Endothelial cell of umbilical vein (primary cell): ENCODE measurements around the gene PDK3.

Experiments
- CTCF ChIP-seq, 2 donors: IDR thresholded peaks; 1 replicate in 1 of 2; 2 replicates in 1 of 2; pipeline ENCODE4 v1.5.1; 2011; ENCODE audit warnings: low read length in 2 of 2, mild to moderate bottlenecking in 2 of 2, moderate library complexity in 2 of 2, control low read depth in 1 of 2, inconsistent platforms in 1 of 2, low read depth in 1 of 2; ENCODE audit not compliant: insufficient read depth in 1 of 2; ENCODE audit errors: extremely low read depth in 1 of 2
- POLR2A ChIP-seq: IDR thresholded peaks from 2 replicates; pipeline ENCODE4 v1.6.1; 2012; ENCODE audit warnings: low read depth, mild to moderate bottlenecking, control low read depth, low read length
- TF ChIP-seq, protein P1 (sequence below): IDR thresholded peaks from 2 replicates; pipeline ENCODE4 v1.6.1; 2011; ENCODE audit not compliant: insufficient read depth, insufficient read length

DNA sequence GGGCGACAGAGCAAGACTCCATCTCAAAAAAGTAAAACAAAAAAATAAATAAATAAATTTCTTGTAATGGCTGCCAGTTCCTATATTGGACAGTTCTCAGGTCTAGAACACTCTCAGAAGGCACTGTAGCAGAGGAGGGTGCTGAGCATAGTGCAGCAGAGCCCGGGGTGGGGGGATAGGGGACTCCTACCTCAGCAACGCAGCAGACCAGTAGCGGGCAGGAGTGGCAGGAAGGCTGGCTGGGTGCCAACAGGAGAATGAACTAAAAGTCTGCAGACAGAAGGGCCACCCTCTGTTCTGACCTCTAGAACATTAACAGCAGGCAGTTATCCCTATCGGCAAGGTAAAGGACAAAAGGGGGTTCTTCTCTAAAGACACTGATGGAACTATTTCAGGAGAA, 20.2 kb downstream of the PDK3 start:
- TF ChIP-seq POLR2A (no peak), CTCF (IDR thresholded peaks at IDR 0.05; ENCODE audit: extremely low read depth in 1 of 2, insufficient read depth in 1 of 2, low read depth in 1 of 2, low read length in 2 of 2) (no peak)
- TF ChIP-seq, protein P1, sequence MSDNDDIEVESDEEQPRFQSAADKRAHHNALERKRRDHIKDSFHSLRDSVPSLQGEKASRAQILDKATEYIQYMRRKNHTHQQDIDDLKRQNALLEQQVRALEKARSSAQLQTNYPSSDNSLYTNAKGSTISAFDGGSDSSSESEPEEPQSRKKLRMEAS = no peak
